ENCODE results near the gene CALM3. TPM values are rescaled to one million over a fixed set of nuclear protein-coding genes. Genes with fewer than 3 reads are reported as not detected.

Gene CALM3
- total RNA-seq, 1 experiment from 2014 or later, result 343 TPM

- Histone ChIP-seq H2BK120ac (ENCODE audit: low read depth, low read length, poor library complexity, severe bottlenecking) (no peak overlapping the region), H2BK15ac (ENCODE audit: low read depth, low read length) (no peak overlapping the region), H2AFZ (ENCODE audit: low read length) (no peak overlapping the region), H3K9ac (ENCODE audit: extremely low read depth, insufficient read length, low read length) (no peak overlapping the region), H3K27ac (ENCODE audit: insufficient read length, low read depth, low read length) (no peak overlapping the region), H3K27me3 (ENCODE audit: insufficient read depth, low read length) (no peaks in the 10 kb centered on the region), H3K56ac (ENCODE audit: insufficient read length, low read depth, low read length) (no peak overlapping the region), H4K91ac (ENCODE audit: insufficient read length, low read depth, low read length) (no peak overlapping the region), H3K23me2 (ENCODE audit: insufficient read length, low read depth, low read length, poor library complexity, severe bottlenecking) (no peaks in the 10 kb centered on the region), H3K4ac (ENCODE audit: low read depth, low read length) (no peak overlapping the region), H4K20me1 (ENCODE audit: control insufficient read depth, insufficient read depth, insufficient read length) (no peaks in the 10 kb centered on the region), H2AK5ac (ENCODE audit: insufficient read length, low read length) (no peak overlapping the region), H2BK12ac (ENCODE audit: insufficient read length, low read depth, low read length) (no peak overlapping the region), H3K4me1 (ENCODE audit: insufficient read depth, low read length) (no peaks in the 10 kb centered on the region; the same call in 1 of the 2 replicates), H2BK5ac (ENCODE audit: insufficient read length, low read length) (no peak overlapping the region), H3K14ac (ENCODE audit: insufficient read depth, low read length) (peak overlapping the region; percentile 43; the same call in 1 of the 2 replicates), H4K8ac (replicated peaks; ENCODE audit: insufficient read length, low read depth, low read length) (no peak overlapping the region), H3T11ph (ENCODE audit: low read length) (no peak overlapping the region), H3K4me2 (ENCODE audit: insufficient read depth, insufficient read length, low read length) (no peak overlapping the region), H3K79me2 (ENCODE audit: insufficient read depth, low read length) (no peaks in the 10 kb centered on the region), H3K23ac (ENCODE audit: insufficient read length, low read depth, low read length) (no peak overlapping the region), H3K79me1 (ENCODE audit: insufficient read depth, low read depth, low read length, poor library complexity, severe bottlenecking) (no peaks in the 10 kb centered on the region), H3K9me3 (ENCODE audit: control insufficient read depth, low read depth, low read length) (no peaks in the 10 kb centered on the region), H3K18ac (ENCODE audit: insufficient read length, low read depth, low read length) (no peak overlapping the region), H2BK20ac (ENCODE audit: low read depth, low read length, poor library complexity, severe bottlenecking) (no peak overlapping the region), H4K5ac (ENCODE audit: insufficient read length, low read depth, low read length) (no peak overlapping the region)
- Mint-ChIP-seq H3K4me1 (peaks cover 9 to 27% of the 10 kb centered on the region in 2 experiments), H3K9me3 (no peaks in the 10 kb centered on the region; a peak in 1 of 5 replicates), H3K36me3 (ENCODE audit: insufficient read depth in 1 of 3, low read depth in 3 of 3) (no peaks in the 10 kb centered on the region), H3K27ac (no peak overlapping the region), H3K4me3 (no peak overlapping the region), H3K27me3 (ENCODE audit: low read depth) (peaks cover 12% of the 10 kb centered on the region)
- WGBS (ENCODE audit: extremely low coverage, insufficient read length, low lambda C conversion rate), result no CpG with 5 or more reads among the region's 32 CpGs
- TF ChIP-seq CTCF (conservative IDR thresholded peaks at IDR 0.05), result peak; percentile 57
- DNase-seq, result no peak
These were observed 20.3 kb downstream of the CALM3 start for GRCh38 chr19:46621191-46622117.

Measured in H9 (cell line).